Transverse colon (tissue), 4 donors: ENCODE data around the gene SREK1IP1. TPM values are rescaled to one million over a fixed set of nuclear protein-coding genes. Genes with fewer than 3 reads are reported as not detected.

Experiments
- DNase-seq: peaks from one replicate; pipeline ENCODE4 v3.0.0-alpha.2; 2019
- H3K27ac ChIP-seq, 4 donors: fragments of 200-600 bp; sonication (generic); 2 replicates each; pipeline ENCODE4 v1.5.1; 2016 to 2018; ENCODE audit warnings: inconsistent platforms in 4 of 4
- H3K27me3 ChIP-seq: fragments of 200-600 bp; sonication (generic); 2 replicates; pipeline ENCODE4 v1.5.1; 2017; ENCODE audit warnings: inconsistent platforms
- H3K36me3 ChIP-seq, 4 donors: fragments of 200-600 bp; sonication (generic); 2 replicates each; pipeline ENCODE4 v1.5.1; 2017 to 2019; ENCODE audit warnings: inconsistent platforms in 4 of 4
- H3K4me1 ChIP-seq, 4 donors: fragments of 200-600 bp; sonication (generic); 2 replicates each; pipeline ENCODE4 v1.5.1; 2017 to 2020; ENCODE audit warnings: inconsistent platforms in 4 of 4
- H3K4me3 ChIP-seq, 4 donors: fragments of 200-600 bp; sonication (generic); 1 replicate in 1 of 4; 2 replicates in 3 of 4; pipeline versions ENCODE4 v1.5.1 to v1.6.1; 2017 to 2019; ENCODE audit warnings: inconsistent platforms in 4 of 4
- H3K9me3 ChIP-seq, 2 donors: fragments of 200-600 bp; sonication (generic); 2 replicates each; pipeline ENCODE4 v1.5.1; 2017 to 2019; ENCODE audit warnings: inconsistent platforms in 2 of 2
- CTCF ChIP-seq, 5 experiments: fragments of 200-600 bp in 3 of 5; fragments of 450-650 bp in 2 of 5; sonication (generic) in 3 of 5; IDR thresholded peaks; 1 replicate in 2 of 5; 2 replicates in 3 of 5; pipeline ENCODE4 v1.5.1; 2016 to 2017; ENCODE audit warnings: antibody characterized with exemption in 5 of 5, inconsistent platforms in 3 of 5, mild to moderate bottlenecking in 2 of 5, moderate library complexity in 1 of 5
- EP300 ChIP-seq: sonication (generic); formaldehyde crosslinking; IDR thresholded peaks from one replicate; pipeline ENCODE4 v1.6.1; 2017; ENCODE audit warnings: antibody characterized with exemption, low read depth
- POLR2A ChIP-seq: fragments of 450-650 bp; IDR thresholded peaks from one replicate; pipeline ENCODE4 v1.6.1; 2016; ENCODE audit warnings: antibody characterized with exemption, mild to moderate bottlenecking, moderate library complexity
- POLR2AphosphoS5 ChIP-seq, 3 donors: sonication (generic); formaldehyde crosslinking; IDR thresholded peaks; one replicate each; pipeline ENCODE4 v1.6.1; 2016; ENCODE audit warnings: antibody characterized with exemption in 3 of 3
- WGBS, 2 donors: methylation state at CpG; one replicate each; pipeline ENCODE4 v1.1.5; 2018; ENCODE audit warnings: low coverage in 1 of 2; 5-methylcytosine and 5-hydroxymethylcytosine counted together
- in situ Hi-C, 4 donors: fragments of 200-750 bp; cut with MboI; loops; one replicate each; pipeline versions ENCODE4 v1.15.0 to v1.15.1; 2017; ENCODE audit warnings: low sequenced_read_pairs in 3 of 4, low pct_ligation_motif_present in 1 of 4, low pct_unique_long_range_greater_than_20kb in 1 of 4
- intact Hi-C: fragments of 100-400 bp; cut with DNase I; formaldehyde crosslinking; loops from one replicate; pipeline ENCODE4 v1.15.1; 2023; ENCODE audit warnings: low total_unique reads
- total RNA-seq, 4 donors: library from RNA; depleted of rRNA; stranded (reverse); fragments of >200 nt; gene quantifications; one replicate each; pipeline ENCODE4 v1.1.0, GENCODE V29; 2016

Gene SREK1IP1
- total RNA-seq, 4 donors from 2014 or later = 4.0 to 14.1 (median 7.0) TPM

- intact Hi-C loops = no loop called here
Measured at GRCh38 chr5:64766941-64767340, 1.6 kb downstream of the SREK1IP1 start.

GRCh38 chr5:64765804-64766504 is 2.5 kb downstream of the SREK1IP1 start:
- Histone ChIP-seq H3K27ac (no peak overlapping the region), H3K4me3 (no peak overlapping the region), H3K4me1 (peaks cover 22 to 50% (median 32%) of the 10 kb centered on the region in 4 donors), H3K9me3 (no peaks in the 10 kb centered on the region), H3K36me3 (no peaks in the 10 kb centered on the region), H3K27me3 (no peaks in the 10 kb centered on the region)
- intact Hi-C loops (no loop called here), in situ Hi-C loops (no loop called here)
- no peak for TF ChIP-seq CTCF (IDR thresholded peaks at IDR 0.05)
- TF ChIP-seq POLR2AphosphoS5 (IDR thresholded peaks at IDR 0.05) = peak in 1 of 3 donors; percentile 8
- DNase-seq = peak; percentile 17
- 82 to 94% methylated on average over 2 of the region's 2 CpGs for WGBS, 2 donors

More at GRCh38 chr5:64766941-64767340, 1.6 kb downstream of the SREK1IP1 start:
- TF ChIP-seq CTCF (IDR thresholded peaks at IDR 0.05) (no peak), POLR2AphosphoS5 (IDR thresholded peaks at IDR 0.05) (no peak), EP300 (no peak), POLR2A (no peak)
- H3K27ac ChIP-seq = no peak overlapping the region
- peak overlapping the region in 1 of 4 donors; percentile 97 for H3K4me3 ChIP-seq
- in situ Hi-C loops = no loop called here
- H3K27me3 ChIP-seq = no peaks in the 10 kb centered on the region
- peaks cover 22 to 50% (median 32%) of the 10 kb centered on the region in 4 donors for H3K4me1 ChIP-seq
- no peak for DNase-seq
- no peaks in the 10 kb centered on the region for H3K9me3 ChIP-seq
- H3K36me3 ChIP-seq = no peaks in the 10 kb centered on the region
- 65 to 100% methylated on average over 2 of the region's 2 CpGs for WGBS, 2 donors

DNA sequence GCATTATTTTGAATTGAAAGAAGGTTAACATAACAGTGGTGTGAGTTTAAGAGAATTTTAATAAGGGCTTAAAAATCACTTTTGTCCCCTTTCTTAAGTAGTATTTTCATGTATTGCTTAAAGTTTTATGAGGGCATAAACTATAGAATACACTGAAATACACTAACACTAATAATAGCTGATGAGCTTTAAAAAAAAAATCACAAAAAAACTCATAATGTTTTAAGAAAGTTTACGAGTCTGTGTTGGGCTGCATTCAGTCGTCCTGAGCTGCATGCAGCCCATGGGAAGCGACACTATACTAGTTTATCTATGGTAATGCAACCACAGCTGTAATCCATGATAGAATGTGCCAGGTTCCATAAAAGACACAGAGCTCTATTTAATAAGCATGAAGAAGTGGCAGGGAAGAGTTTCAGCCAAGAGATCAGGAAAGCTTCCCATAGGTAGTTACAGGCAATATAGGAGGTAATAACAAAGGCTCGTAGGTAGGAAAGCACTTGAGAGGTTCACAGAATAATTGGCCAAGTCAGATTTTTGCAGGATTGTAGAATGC is 4.5 kb downstream of the SREK1IP1 start:
- in situ Hi-C loops = no loop called here
- WGBS, 2 donors = 49 to 68% methylated on average over 4 of the region's 4 CpGs
- H3K27ac ChIP-seq = no peak overlapping the region
- DNase-seq = no peak
- peaks cover 16 to 38% (median 20%) of the 10 kb centered on the region in 4 donors for H3K4me1 ChIP-seq
- H3K27me3 ChIP-seq = no peaks in the 10 kb centered on the region
- peaks cover 0 to 2% (median 0%) of the 10 kb centered on the region in 4 donors for H3K36me3 ChIP-seq
- TF ChIP-seq POLR2AphosphoS5 (IDR thresholded peaks at IDR 0.05) = no peak
- TF ChIP-seq POLR2A = no peak
- no peak for TF ChIP-seq CTCF (IDR thresholded peaks at IDR 0.05)
- TF ChIP-seq EP300 = no peak
- no peak overlapping the region for H3K4me3 ChIP-seq
- intact Hi-C loops = no loop called here
- no peaks in the 10 kb centered on the region for H3K9me3 ChIP-seq

DNA sequence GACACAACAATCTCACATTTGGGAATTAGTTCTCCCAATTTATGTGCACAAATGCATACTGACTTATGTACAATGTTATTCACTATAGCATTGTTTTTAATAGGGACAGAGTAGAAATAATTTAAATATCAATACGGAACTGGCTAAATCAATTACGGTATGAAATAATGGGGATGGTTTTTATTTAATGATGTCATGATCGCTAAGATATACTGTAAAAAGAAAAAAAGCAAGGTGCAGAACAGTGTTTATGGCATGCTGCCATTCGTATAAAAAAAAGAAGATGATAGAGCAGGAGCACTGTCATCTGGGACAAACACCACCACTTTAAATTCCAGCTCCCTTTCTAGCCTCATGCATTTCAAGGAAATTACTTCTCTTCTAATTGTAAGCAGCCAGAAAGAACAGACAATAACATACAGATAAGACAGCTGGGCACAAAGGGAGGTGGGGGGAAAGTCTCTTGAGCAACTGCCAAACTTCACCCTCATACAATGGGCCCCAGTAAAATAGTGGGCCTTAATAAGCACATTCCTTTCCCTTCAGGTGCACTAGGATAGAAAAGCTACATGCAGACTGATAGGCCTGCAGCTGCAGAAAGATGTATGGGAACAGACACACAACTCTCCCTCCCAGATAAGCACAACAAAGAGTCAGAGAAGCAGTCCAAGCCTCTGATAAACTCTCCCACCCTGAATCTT is 8.4 kb downstream of the SREK1IP1 start:
- H3K36me3 ChIP-seq = peaks cover 0 to 4% (median 0%) of the 10 kb centered on the region in 4 donors
- H3K27ac ChIP-seq = no peak overlapping the region
- H3K4me1 ChIP-seq = peaks cover 0 to 11% (median 0%) of the 10 kb centered on the region in 4 donors
- in situ Hi-C loops = no loop called here
- H3K4me3 ChIP-seq = no peak overlapping the region
- H3K9me3 ChIP-seq = no peaks in the 10 kb centered on the region
- intact Hi-C loops = no loop called here
- no peak for DNase-seq
- H3K27me3 ChIP-seq = no peaks in the 10 kb centered on the region
- WGBS, 2 donors = 78 to 86% methylated on average over 4 of the region's 4 CpGs
- TF ChIP-seq POLR2A (no peak), CTCF (IDR thresholded peaks at IDR 0.05) (no peak), EP300 (no peak), POLR2AphosphoS5 (IDR thresholded peaks at IDR 0.05) (no peak)
